Stimulated activated naive CD8-positive, alpha-beta T cell treated with anti-CD3 and anti-CD28 coated beads, Interleukin-15, Interleukin-2, amounts not matched to agents 100 ng/mL and 50 ng/mL, for 24 hours (primary cell): ENCODE data around the gene SNAP29.

ENCODE experiments used
- H3K27ac Mint-ChIP-seq: one replicate; pipeline ENCODE4 v1.8.0; 2021; ENCODE audit warnings: mild to moderate bottlenecking, mixed read lengths
- H3K27me3 Mint-ChIP-seq: one replicate; pipeline ENCODE4 v1.8.0; 2021; ENCODE audit warnings: mixed read lengths
- H3K36me3 Mint-ChIP-seq: one replicate; pipeline ENCODE4 v1.8.0; 2021; ENCODE audit warnings: low read depth, mixed read lengths
- H3K4me1 Mint-ChIP-seq: one replicate; pipeline ENCODE4 v1.8.0; 2021; ENCODE audit warnings: low read depth, mixed read lengths
- H3K4me3 Mint-ChIP-seq: one replicate; pipeline ENCODE4 v1.8.0; 2021; ENCODE audit warnings: mild to moderate bottlenecking, mixed read lengths
- H3K9me3 Mint-ChIP-seq: one replicate; pipeline ENCODE4 v1.8.0; 2021; ENCODE audit warnings: mixed read lengths

Gene SNAP29

GRCh38 chr22:20868025-20868962, 9.5 kb downstream of the SNAP29 start:
- Mint-ChIP-seq H3K9me3 (no peaks in the 10 kb centered on the region), H3K4me1 (peaks cover 8% of the 10 kb centered on the region), H3K27me3 (no peaks in the 10 kb centered on the region), H3K27ac (no peak overlapping the region), H3K4me3 (no peak overlapping the region), H3K36me3 (peaks cover 15% of the 10 kb centered on the region)

- no peaks in the 10 kb centered on the region for H3K27me3 Mint-ChIP-seq
- H3K9me3 Mint-ChIP-seq = no peaks in the 10 kb centered on the region
- H3K4me3 Mint-ChIP-seq = no peak overlapping the region
- H3K27ac Mint-ChIP-seq = no peak overlapping the region
- H3K4me1 Mint-ChIP-seq = peaks cover 4% of the 10 kb centered on the region
- peaks cover 12% of the 10 kb centered on the region for H3K36me3 Mint-ChIP-seq
These were observed 10.4 kb downstream of the SNAP29 start for GRCh38 chr22:20869234-20869633.

GRCh38 chr22:20873214-20873613, 14.4 kb downstream of the SNAP29 start:
- Mint-ChIP-seq H3K27ac (no peak overlapping the region), H3K4me1 (no peaks in the 10 kb centered on the region), H3K4me3 (no peak overlapping the region), H3K9me3 (no peaks in the 10 kb centered on the region), H3K36me3 (peaks cover 21% of the 10 kb centered on the region), H3K27me3 (no peaks in the 10 kb centered on the region)

GRCh38 chr22:20875296-20875695, 16.5 kb downstream of the SNAP29 start:
- Mint-ChIP-seq H3K9me3 (no peaks in the 10 kb centered on the region), H3K27me3 (no peaks in the 10 kb centered on the region), H3K27ac (no peak overlapping the region), H3K4me1 (no peaks in the 10 kb centered on the region), H3K36me3 (peaks cover 18% of the 10 kb centered on the region), H3K4me3 (no peak overlapping the region)

DNA sequence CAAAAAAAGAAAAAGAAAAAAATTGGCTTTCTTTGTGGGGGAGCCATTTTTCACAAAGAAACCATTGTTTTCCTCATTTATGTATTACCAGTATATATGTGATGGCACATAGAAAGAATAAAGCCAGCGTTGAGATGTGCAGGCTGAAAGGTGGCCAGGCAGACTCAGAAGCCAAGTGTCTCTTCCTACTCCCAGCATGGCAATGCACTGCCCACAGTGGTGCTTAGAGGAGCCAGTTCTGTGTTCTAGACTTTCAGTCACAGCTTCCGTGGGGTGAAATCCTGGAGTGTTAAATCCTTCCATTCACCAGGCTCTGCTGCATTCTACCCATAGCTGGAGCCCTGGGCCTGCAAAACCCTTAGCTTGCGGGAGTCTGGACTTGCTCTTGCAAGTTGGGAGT, 18.9 kb downstream of the SNAP29 start:
- Mint-ChIP-seq H3K27ac (no peak overlapping the region), H3K9me3 (no peaks in the 10 kb centered on the region), H3K27me3 (no peaks in the 10 kb centered on the region), H3K4me3 (no peak overlapping the region), H3K36me3 (peaks cover 31% of the 10 kb centered on the region), H3K4me1 (no peaks in the 10 kb centered on the region)

GRCh38 chr22:20881231-20881630, 22.4 kb downstream of the SNAP29 start:
- no peaks in the 10 kb centered on the region for H3K4me1 Mint-ChIP-seq
- no peaks in the 10 kb centered on the region for H3K27me3 Mint-ChIP-seq
- H3K9me3 Mint-ChIP-seq = no peaks in the 10 kb centered on the region
- H3K36me3 Mint-ChIP-seq = peaks cover 41% of the 10 kb centered on the region
- no peak overlapping the region for H3K4me3 Mint-ChIP-seq
- no peak overlapping the region for H3K27ac Mint-ChIP-seq

- no peak overlapping the region for H3K4me3 Mint-ChIP-seq
- H3K4me1 Mint-ChIP-seq = no peaks in the 10 kb centered on the region
- no peak overlapping the region for H3K27ac Mint-ChIP-seq
- H3K36me3 Mint-ChIP-seq = peaks cover 36% of the 10 kb centered on the region
- no peaks in the 10 kb centered on the region for H3K27me3 Mint-ChIP-seq
- no peaks in the 10 kb centered on the region for H3K9me3 Mint-ChIP-seq
These were observed 23.3 kb downstream of the SNAP29 start for GRCh38 chr22:20881869-20882815.

DNA sequence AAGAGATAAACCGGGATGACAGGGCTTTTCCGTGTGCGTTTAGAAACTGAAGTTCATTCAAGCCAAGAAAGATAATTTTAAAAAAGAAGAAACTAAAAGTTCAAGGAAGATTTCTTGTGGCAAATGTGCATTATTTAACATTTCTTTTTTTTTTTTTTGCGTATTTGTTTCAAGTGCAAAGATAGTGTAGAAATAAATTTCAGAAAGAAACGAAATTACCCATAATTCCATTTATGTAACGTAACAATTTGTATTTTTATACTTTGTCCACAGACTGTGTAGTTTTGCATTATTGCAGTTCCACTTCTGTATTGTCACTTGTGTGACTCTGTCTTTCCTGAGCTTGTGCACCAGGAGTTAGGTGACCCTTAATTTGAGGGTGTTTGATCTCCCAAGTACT, 24.0 kb downstream of the SNAP29 start:
- Mint-ChIP-seq H3K4me3 (no peak overlapping the region), H3K27me3 (no peaks in the 10 kb centered on the region), H3K4me1 (no peaks in the 10 kb centered on the region), H3K36me3 (peaks cover 39% of the 10 kb centered on the region), H3K9me3 (no peaks in the 10 kb centered on the region), H3K27ac (no peak overlapping the region)

DNA sequence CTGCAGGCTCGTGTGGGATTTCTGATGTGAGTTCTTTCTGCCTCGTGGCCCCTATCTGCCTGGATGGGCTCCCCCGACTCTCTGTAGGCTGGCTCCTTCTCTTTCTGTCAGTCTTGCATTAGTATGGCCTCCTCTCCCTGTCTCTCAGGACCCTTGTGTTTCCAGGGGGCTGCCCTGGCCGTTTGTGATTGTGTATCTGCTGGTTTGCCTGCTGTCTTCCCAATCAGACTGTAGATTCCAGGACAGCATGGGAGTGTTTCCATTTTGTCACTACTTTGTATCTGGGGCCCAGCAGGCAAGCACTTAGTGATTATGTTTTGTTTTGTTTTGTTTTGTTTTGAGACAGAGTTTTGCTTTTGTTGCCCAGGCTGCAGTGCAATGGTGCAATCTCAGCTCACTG, 25.6 kb downstream of the SNAP29 start:
- Mint-ChIP-seq H3K36me3 (peaks cover 42% of the 10 kb centered on the region), H3K27ac (no peak overlapping the region), H3K4me3 (no peak overlapping the region), H3K27me3 (no peaks in the 10 kb centered on the region), H3K9me3 (no peaks in the 10 kb centered on the region), H3K4me1 (no peaks in the 10 kb centered on the region)

- Mint-ChIP-seq H3K27me3 (no peaks in the 10 kb centered on the region), H3K36me3 (peaks cover 46% of the 10 kb centered on the region), H3K4me3 (no peak overlapping the region), H3K27ac (no peak overlapping the region), H3K4me1 (no peaks in the 10 kb centered on the region), H3K9me3 (no peaks in the 10 kb centered on the region)
These were observed 26.3 kb downstream of the SNAP29 start for GRCh38 chr22:20885017-20885556.

DNA sequence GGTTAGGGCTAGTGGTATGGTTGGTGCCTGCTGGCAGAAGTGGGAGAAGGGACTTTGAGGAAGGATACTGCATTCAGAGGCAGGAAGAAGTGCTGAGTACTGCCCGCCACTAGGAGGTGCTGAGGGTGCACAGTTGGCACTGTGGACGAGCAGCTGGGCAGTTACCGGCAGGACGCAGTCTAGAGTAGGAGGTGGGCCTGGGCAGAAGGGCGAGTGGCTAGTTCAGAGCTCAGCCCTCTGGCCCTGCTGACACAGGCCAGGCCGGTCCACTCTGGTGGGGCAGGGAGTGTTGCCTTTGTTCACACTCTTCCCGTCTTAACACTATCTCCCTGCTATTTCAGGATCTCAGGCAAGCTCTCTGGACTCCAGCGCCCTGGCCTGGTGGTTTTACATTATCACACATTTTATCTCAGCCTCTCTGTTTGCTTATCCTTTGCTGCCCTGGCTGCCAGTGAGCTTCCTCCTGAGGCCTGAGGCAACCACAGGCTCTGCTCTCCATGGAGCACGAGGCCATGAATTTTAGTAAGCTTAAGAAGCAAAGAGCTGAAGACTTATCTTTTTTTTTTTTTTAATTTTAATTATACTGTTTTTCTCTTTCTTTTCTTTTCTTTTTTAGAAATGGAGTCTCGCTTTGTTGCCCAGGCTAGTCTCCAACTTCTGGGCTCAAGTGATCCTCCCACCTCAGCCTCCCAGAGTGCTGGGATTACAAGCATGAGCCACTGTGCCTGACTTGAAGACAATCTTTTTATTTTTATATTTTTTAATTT, 26.9 kb downstream of the SNAP29 start:
- no peak overlapping the region for H3K4me3 Mint-ChIP-seq
- H3K36me3 Mint-ChIP-seq = peaks cover 45% of the 10 kb centered on the region
- H3K27me3 Mint-ChIP-seq = no peaks in the 10 kb centered on the region
- no peaks in the 10 kb centered on the region for H3K9me3 Mint-ChIP-seq
- no peak overlapping the region for H3K27ac Mint-ChIP-seq
- H3K4me1 Mint-ChIP-seq = no peaks in the 10 kb centered on the region

GRCh38 chr22:20887375-20887774, 28.6 kb downstream of the SNAP29 start:
- Mint-ChIP-seq H3K36me3 (peaks cover 34% of the 10 kb centered on the region), H3K4me1 (no peaks in the 10 kb centered on the region), H3K27me3 (no peaks in the 10 kb centered on the region), H3K4me3 (no peak overlapping the region), H3K9me3 (no peaks in the 10 kb centered on the region), H3K27ac (no peak overlapping the region)

- Mint-ChIP-seq H3K27me3 (no peaks in the 10 kb centered on the region), H3K36me3 (peaks cover 20% of the 10 kb centered on the region), H3K4me1 (no peaks in the 10 kb centered on the region), H3K9me3 (no peaks in the 10 kb centered on the region), H3K27ac (no peak overlapping the region), H3K4me3 (no peak overlapping the region)
These were observed 30.4 kb downstream of the SNAP29 start for GRCh38 chr22:20889025-20889704.
